ENCODE results near the gene XPNPEP1. TPM values are rescaled to one million over a fixed set of nuclear protein-coding genes. Genes with fewer than 3 reads are reported as not detected.

Gene XPNPEP1
- polyA plus RNA-seq, 3 donors: 32.1 to 62.1 (median 38.4) TPM

GRCh38 chr10:109899356-109900331, 23.7 kb downstream of the XPNPEP1 start:
- H3K4me3 Mint-ChIP-seq: no peak overlapping the region
- H4K20me1 ChIP-seq (ENCODE audit: insufficient read depth, low read length): peaks cover 56% of the 10 kb centered on the region
- H3K4me1 Mint-ChIP-seq: peaks cover 56% of the 10 kb centered on the region
- no peak overlapping the region for H3K9ac ChIP-seq (ENCODE audit: insufficient read depth, low read length, poor library complexity, severe bottlenecking)
- peak overlapping the region in 1 of 2 donors; percentile 45 for H3K27ac ChIP-seq (ENCODE audit: low read depth in 1 of 2, low read length in 2 of 2)
- peaks cover 67 to 80% of the 10 kb centered on the region in 2 donors for H3K36me3 Mint-ChIP-seq
- peaks cover 41 to 88% of the 10 kb centered on the region in 2 donors for H3K36me3 ChIP-seq (replicated peaks in 1 of 2; ENCODE audit: control insufficient read depth in 1 of 2, insufficient read depth in 2 of 2, low read length in 2 of 2)
- no peaks in the 10 kb centered on the region for H3K27me3 ChIP-seq (ENCODE audit: control insufficient read depth in 2 of 2, insufficient read depth in 2 of 2, low read length in 2 of 2)
- TF ChIP-seq, protein P1, sequence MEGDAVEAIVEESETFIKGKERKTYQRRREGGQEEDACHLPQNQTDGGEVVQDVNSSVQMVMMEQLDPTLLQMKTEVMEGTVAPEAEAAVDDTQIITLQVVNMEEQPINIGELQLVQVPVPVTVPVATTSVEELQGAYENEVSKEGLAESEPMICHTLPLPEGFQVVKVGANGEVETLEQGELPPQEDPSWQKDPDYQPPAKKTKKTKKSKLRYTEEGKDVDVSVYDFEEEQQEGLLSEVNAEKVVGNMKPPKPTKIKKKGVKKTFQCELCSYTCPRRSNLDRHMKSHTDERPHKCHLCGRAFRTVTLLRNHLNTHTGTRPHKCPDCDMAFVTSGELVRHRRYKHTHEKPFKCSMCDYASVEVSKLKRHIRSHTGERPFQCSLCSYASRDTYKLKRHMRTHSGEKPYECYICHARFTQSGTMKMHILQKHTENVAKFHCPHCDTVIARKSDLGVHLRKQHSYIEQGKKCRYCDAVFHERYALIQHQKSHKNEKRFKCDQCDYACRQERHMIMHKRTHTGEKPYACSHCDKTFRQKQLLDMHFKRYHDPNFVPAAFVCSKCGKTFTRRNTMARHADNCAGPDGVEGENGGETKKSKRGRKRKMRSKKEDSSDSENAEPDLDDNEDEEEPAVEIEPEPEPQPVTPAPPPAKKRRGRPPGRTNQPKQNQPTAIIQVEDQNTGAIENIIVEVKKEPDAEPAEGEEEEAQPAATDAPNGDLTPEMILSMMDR (IDR thresholded peaks at IDR 0.05): no peak
- H3K9me3 ChIP-seq (replicated peaks in 1 of 2; ENCODE audit: control insufficient read depth in 1 of 2, insufficient read depth in 1 of 2, low read length in 2 of 2): no peaks in the 10 kb centered on the region
- peak overlapping the region in 5 of 7 donors; percentile 4 to 80 (median 65) for H3K27ac Mint-ChIP-seq
- H3K4me1 ChIP-seq (ENCODE audit: control insufficient read depth in 1 of 2, insufficient read depth in 2 of 2, low read length in 2 of 2): peaks cover 13 to 24% of the 10 kb centered on the region in 2 donors
- H2AFZ ChIP-seq (ENCODE audit: insufficient read depth, low read depth, low read length, poor library complexity, severe bottlenecking): no peak overlapping the region
- H3K79me2 ChIP-seq (ENCODE audit: insufficient read depth, low read length): peaks cover 95% of the 10 kb centered on the region
- no peak overlapping the region for H3K4me2 ChIP-seq (replicated peaks; ENCODE audit: extremely low read depth, low read length, poor library complexity, severe bottlenecking)
- DNase-seq: no peak
- H3K4me3 ChIP-seq (replicated peaks in 1 of 3; ENCODE audit: low read depth in 2 of 3, low read length in 3 of 3): no peak overlapping the region
- no CpG with 5 or more reads among the region's 9 CpGs for WGBS (ENCODE audit: insufficient coverage)
- H3K9me3 Mint-ChIP-seq: peaks cover 0 to 3% (median 0%) of the 10 kb centered on the region in 7 donors
- no peaks in the 10 kb centered on the region for H3K27me3 Mint-ChIP-seq (ENCODE audit: low read depth in 3 of 3)
- intact Hi-C loops (cut with micrococcal nuclease): loop anchor here in 1 of 2 donors (10.0 kb wide), 1 partner anchor 385 kb away; no protein-coding TSS in a partner anchor

DNA sequence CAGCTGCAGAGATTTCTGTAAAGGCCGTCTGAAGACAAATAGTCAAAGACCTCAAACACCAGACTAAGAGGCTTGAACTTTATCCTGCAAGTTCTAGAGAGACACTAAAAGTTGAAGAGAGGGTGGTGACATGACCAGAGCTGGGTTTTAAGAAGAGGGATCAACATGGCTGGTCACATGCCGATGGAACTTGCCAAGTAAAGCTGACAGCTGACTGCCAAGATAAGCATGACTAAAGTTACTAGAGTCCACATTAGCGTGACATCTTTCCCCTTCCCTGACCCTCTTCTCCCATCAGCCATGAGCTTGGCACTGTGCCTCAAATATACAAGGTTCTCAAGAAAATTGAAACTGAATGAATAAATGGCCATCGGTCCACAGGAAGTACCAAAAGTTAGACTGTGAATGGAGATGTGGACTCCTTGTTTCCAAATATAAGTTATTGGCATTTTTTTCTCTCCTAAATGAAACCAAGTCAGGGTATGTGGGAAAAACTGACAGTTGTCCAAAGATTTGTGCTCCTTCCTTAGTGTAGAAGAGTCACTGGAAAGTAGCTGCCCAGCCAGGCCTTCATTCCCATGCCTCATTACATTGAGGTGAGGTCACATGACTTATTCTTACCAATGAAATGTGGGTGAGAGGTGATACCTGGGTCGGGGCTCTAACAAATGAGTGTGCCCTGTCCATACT, 24.5 kb downstream of the XPNPEP1 start:
- H3K79me2 ChIP-seq (ENCODE audit: insufficient read depth, low read length): peaks cover 92% of the 10 kb centered on the region
- no peak for DNase-seq
- WGBS (ENCODE audit: insufficient coverage): no CpG with 5 or more reads among the region's 5 CpGs
- no peaks in the 10 kb centered on the region for H3K27me3 ChIP-seq (ENCODE audit: control insufficient read depth in 2 of 2, insufficient read depth in 2 of 2, low read length in 2 of 2)
- peaks cover 0 to 3% (median 0%) of the 10 kb centered on the region in 7 donors for H3K9me3 Mint-ChIP-seq
- H3K4me2 ChIP-seq (replicated peaks; ENCODE audit: extremely low read depth, low read length, poor library complexity, severe bottlenecking): no peak overlapping the region
- no peak overlapping the region for H3K4me3 ChIP-seq (replicated peaks in 1 of 3; ENCODE audit: low read depth in 2 of 3, low read length in 3 of 3)
- peaks cover 49% of the 10 kb centered on the region for H3K4me1 Mint-ChIP-seq
- H3K9me3 ChIP-seq (replicated peaks in 1 of 2; ENCODE audit: control insufficient read depth in 1 of 2, insufficient read depth in 1 of 2, low read length in 2 of 2): no peaks in the 10 kb centered on the region
- H3K36me3 Mint-ChIP-seq: peaks cover 59 to 76% of the 10 kb centered on the region in 2 donors
- intact Hi-C loops (cut with micrococcal nuclease): no loop called here
- H3K36me3 ChIP-seq (replicated peaks in 1 of 2; ENCODE audit: control insufficient read depth in 1 of 2, insufficient read depth in 2 of 2, low read length in 2 of 2): peaks cover 39 to 85% of the 10 kb centered on the region in 2 donors
- H2AFZ ChIP-seq (ENCODE audit: insufficient read depth, low read depth, low read length, poor library complexity, severe bottlenecking): no peak overlapping the region
- peak overlapping the region in 1 of 2 donors; percentile 45 for H3K27ac ChIP-seq (ENCODE audit: low read depth in 1 of 2, low read length in 2 of 2)
- peaks cover 13 to 16% of the 10 kb centered on the region in 2 donors for H3K4me1 ChIP-seq (ENCODE audit: control insufficient read depth in 1 of 2, insufficient read depth in 2 of 2, low read length in 2 of 2)
- no peaks in the 10 kb centered on the region for H3K27me3 Mint-ChIP-seq (ENCODE audit: low read depth in 3 of 3)
- H3K27ac Mint-ChIP-seq: peak overlapping the region in 4 of 7 donors; percentile 26 to 65 (median 53)
- no peak overlapping the region for H3K4me3 Mint-ChIP-seq
- TF ChIP-seq, protein P1 (IDR thresholded peaks at IDR 0.05): no peak
- H4K20me1 ChIP-seq (ENCODE audit: insufficient read depth, low read length): peaks cover 59% of the 10 kb centered on the region
- H3K9ac ChIP-seq (ENCODE audit: insufficient read depth, low read length, poor library complexity, severe bottlenecking): no peak overlapping the region
